Kidney (tissue), 14 donors: ENCODE results near the gene LRP2BP. TPM values are rescaled to one million over a fixed set of nuclear protein-coding genes. Genes with fewer than 3 reads are reported as not detected.

Experiments
- DNase-seq, 5 donors: peaks; one replicate each; pipeline ENCODE4 v3.0.0-alpha.2; 2013 to 2020
- FAIRE-seq: peaks from 2 replicates; lab custom pipeline; 2012; peaks lifted over from hg19 to GRCh38; lab: Jason Lieb, UNC
- H3K27ac ChIP-seq, 2 donors: one replicate each; pipeline ENCODE4 v1.7.0; 2013; ENCODE audit warnings: low read depth in 2 of 2, low read length in 2 of 2, inconsistent platforms in 1 of 2
- H3K27me3 ChIP-seq: one replicate; pipeline ENCODE4 v1.7.1; 2013; ENCODE audit warnings: low read length, inconsistent platforms; ENCODE audit not compliant: control insufficient read depth, insufficient read depth
- H3K36me3 ChIP-seq, 3 donors: one replicate each; pipeline versions ENCODE4 v1.7.0 to v1.7.1; 2013; ENCODE audit warnings: low read length in 3 of 3, control low read depth in 1 of 3, inconsistent platforms in 1 of 3; ENCODE audit not compliant: insufficient read depth in 3 of 3, control insufficient read depth in 2 of 3
- H3K4me1 ChIP-seq, 3 donors: one replicate each; pipeline versions ENCODE4 v1.7.0 to v1.7.1; 2013; ENCODE audit warnings: low read length in 3 of 3, inconsistent platforms in 1 of 3, low read depth in 1 of 3; ENCODE audit not compliant: control insufficient read depth in 2 of 3, insufficient read depth in 2 of 3
- H3K4me3 ChIP-seq, 3 donors: one replicate each; pipeline versions ENCODE4 v1.7.0 to v1.8.1; 2013; ENCODE audit warnings: low read length in 3 of 3, control low read depth in 1 of 3, inconsistent platforms in 1 of 3
- H3K9ac ChIP-seq, 3 donors: one replicate each; pipeline versions ENCODE4 v1.7.0 to v1.7.1; 2013; ENCODE audit warnings: low read length in 3 of 3, control low read depth in 1 of 3, inconsistent platforms in 1 of 3
- H3K9me3 ChIP-seq, 3 donors: one replicate each; pipeline versions ENCODE4 v1.7.0 to v1.7.1; 2013; ENCODE audit warnings: low read length in 3 of 3, control low read depth in 1 of 3, inconsistent platforms in 1 of 3; ENCODE audit not compliant: control insufficient read depth in 2 of 3, insufficient read depth in 1 of 3
- intact Hi-C: fragments of 100-400 bp; cut with DNase I; formaldehyde crosslinking; loops from one replicate; pipeline ENCODE4 v1.11.1; 2022
- polyA plus RNA-seq: library from polyadenylated mRNA; stranded (reverse); fragments of 350-450 nt; fragmentation: Illumina TruSeq; extraction: RNeasy Lipid Tissue Mini Kit (QIAGEN cat#74804); gene quantifications from one replicate; pipeline ENCODE4 v1.2.3, GENCODE V29; 2014; ENCODE audit warnings: low read depth, low replicate concordance; ENCODE audit not compliant: insufficient read depth
- total RNA-seq: library from RNA; stranded (reverse); fragmentation: NEBNext Ultra II Directional; extraction: Animal tissue kit (Norgen Biotek cat#: 25700); gene quantifications from one replicate; pipeline ENCODE4 v1.2.1, GENCODE V29; 2021
- TF ChIP-seq, protein P1 (sequence below): IDR thresholded peaks from 3 replicates; pipeline ENCODE4 v1.5.1; 2012; ENCODE audit warnings: mild to moderate bottlenecking, moderate library complexity, borderline replicate concordance; ENCODE audit not compliant: insufficient read depth; ENCODE audit errors: extremely low read depth
- donor health status: control.
- donor health status: control.
- donor health status: control.
- donor health status: control.
- donor health status: control.
- donor health status: DM: yes; HTN: yes; CAD: no.
- donor health status: Normal renal cell carcinoma (clear cell type).

Gene LRP2BP
- total and polyA plus RNA-seq, 2 donors from 2014 or later = 0.99 to 1.9 TPM

DNA sequence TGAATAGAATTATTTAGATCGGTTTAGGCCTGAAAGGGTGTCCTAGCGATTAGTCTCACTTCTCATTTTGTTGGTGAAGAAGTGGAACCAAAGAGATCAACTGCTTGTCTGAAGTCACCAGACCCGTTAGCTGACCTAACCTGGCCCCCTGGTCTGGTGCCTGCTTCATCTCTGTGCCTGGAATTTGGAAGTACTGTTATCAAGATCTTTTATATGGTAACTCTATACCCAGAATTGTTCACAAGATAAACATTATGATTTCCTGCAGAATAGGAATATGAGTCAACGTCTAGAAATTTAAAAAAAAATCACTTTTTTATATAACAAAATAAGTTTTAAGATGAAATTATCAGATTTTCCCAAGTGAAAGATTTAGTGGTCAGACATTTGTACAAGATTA, 37.2 kb downstream of the LRP2BP start:
- no peak for DNase-seq
- no peak overlapping the region for H3K4me3 ChIP-seq
- intact Hi-C loops = no loop called here
- no peak overlapping the region for H3K9ac ChIP-seq
- no peak for FAIRE-seq
- no peak overlapping the region for H3K27ac ChIP-seq
- H3K9me3 ChIP-seq = no peaks in the 10 kb centered on the region
- H3K27me3 ChIP-seq = no peaks in the 10 kb centered on the region
- TF ChIP-seq, protein P1, sequence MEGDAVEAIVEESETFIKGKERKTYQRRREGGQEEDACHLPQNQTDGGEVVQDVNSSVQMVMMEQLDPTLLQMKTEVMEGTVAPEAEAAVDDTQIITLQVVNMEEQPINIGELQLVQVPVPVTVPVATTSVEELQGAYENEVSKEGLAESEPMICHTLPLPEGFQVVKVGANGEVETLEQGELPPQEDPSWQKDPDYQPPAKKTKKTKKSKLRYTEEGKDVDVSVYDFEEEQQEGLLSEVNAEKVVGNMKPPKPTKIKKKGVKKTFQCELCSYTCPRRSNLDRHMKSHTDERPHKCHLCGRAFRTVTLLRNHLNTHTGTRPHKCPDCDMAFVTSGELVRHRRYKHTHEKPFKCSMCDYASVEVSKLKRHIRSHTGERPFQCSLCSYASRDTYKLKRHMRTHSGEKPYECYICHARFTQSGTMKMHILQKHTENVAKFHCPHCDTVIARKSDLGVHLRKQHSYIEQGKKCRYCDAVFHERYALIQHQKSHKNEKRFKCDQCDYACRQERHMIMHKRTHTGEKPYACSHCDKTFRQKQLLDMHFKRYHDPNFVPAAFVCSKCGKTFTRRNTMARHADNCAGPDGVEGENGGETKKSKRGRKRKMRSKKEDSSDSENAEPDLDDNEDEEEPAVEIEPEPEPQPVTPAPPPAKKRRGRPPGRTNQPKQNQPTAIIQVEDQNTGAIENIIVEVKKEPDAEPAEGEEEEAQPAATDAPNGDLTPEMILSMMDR = no peak
- no peaks in the 10 kb centered on the region for H3K4me1 ChIP-seq
- peaks cover 0 to 2% (median 0%) of the 10 kb centered on the region in 3 donors for H3K36me3 ChIP-seq

DNA sequence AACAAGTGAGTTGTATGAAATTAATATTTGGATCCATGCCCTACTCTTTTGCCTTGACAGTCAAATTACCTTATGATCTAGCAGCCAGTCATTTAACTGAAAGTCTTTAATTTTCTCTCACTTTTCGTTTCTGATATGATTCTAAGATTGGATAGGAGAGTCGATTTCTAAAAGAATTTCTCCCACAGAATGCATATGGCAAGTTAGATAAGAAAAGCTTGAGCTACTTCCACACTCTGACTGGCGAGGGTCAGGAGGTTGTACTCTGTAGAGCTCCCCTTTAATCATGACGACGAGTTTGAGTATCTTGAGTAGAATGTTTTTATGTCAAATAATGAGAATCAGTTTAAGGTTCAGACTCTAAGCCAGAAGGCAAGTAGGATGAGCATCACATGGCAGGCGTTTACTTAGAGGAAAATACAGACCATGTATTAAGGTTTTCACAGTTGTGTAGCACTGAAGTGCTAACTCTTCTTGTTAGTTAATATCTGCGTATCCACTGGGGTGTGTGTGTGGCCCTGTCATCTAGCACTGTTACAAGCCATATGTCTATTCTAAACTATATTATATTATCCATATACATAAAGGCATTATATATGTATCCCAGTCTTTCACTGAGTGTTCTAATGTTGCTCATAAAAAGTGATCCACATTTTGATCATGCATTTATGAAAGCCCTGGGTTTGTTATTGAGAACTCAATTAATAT, 37.8 kb downstream of the LRP2BP start:
- H3K27ac ChIP-seq = no peak overlapping the region
- intact Hi-C loops = no loop called here
- FAIRE-seq = no peak
- no peak overlapping the region for H3K4me3 ChIP-seq
- TF ChIP-seq, protein P1 = no peak
- H3K9ac ChIP-seq = no peak overlapping the region
- H3K9me3 ChIP-seq = no peaks in the 10 kb centered on the region
- H3K27me3 ChIP-seq = no peaks in the 10 kb centered on the region
- no peak for DNase-seq
- H3K4me1 ChIP-seq = no peaks in the 10 kb centered on the region
- peaks cover 0 to 2% (median 0%) of the 10 kb centered on the region in 3 donors for H3K36me3 ChIP-seq

DNA sequence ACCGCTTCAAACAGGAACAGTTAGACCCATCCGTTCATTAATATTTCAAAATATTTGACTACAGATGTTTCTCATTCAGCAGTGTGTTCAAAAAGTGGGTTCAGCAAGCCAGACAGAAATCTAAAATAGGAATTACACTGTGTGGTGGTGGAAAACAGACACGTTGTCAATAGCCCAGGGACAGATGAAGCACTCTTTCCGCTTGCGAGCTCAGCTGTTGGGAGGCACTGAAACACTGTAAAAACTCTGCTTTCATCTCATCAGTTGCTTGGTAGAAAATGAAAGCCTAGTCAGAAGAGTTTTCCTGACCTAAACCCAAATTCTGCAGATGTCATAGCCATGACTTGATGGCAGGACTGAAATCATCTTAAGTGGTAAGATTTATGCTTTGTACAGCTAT, 38.5 kb downstream of the LRP2BP start:
- Histone ChIP-seq H3K9me3 (no peaks in the 10 kb centered on the region), H3K9ac (no peak overlapping the region), H3K27ac (no peak overlapping the region), H3K36me3 (peaks cover 0 to 2% (median 0%) of the 10 kb centered on the region in 3 donors), H3K27me3 (no peaks in the 10 kb centered on the region), H3K4me3 (no peak overlapping the region), H3K4me1 (no peaks in the 10 kb centered on the region)
- TF ChIP-seq, protein P1 = no peak
- DNase-seq (no peak), FAIRE-seq (no peak)
- intact Hi-C loops = no loop called here
